Gastroesophageal sphincter (tissue), 4 donors: ENCODE measurements around the gene FLNC. TPM values are rescaled to one million over a fixed set of nuclear protein-coding genes. Genes with fewer than 3 reads are reported as not detected.

Source experiments
- ATAC-seq: fragments of 150-250 bp; one replicate; pipeline ENCODE4 v1.9.1; 2016; ENCODE audit warnings: mild to moderate bottlenecking, moderate library complexity
- H3K27ac ChIP-seq, 4 donors: fragments of 200-600 bp; sonication (generic) in 3 of 4; 1 replicate in 3 of 4; 2 replicates in 1 of 4; pipeline ENCODE4 v1.5.1; 2016 to 2019
- H3K27me3 ChIP-seq: fragments of 200-600 bp; sonication (generic); one replicate; pipeline ENCODE4 v1.5.1; 2019
- H3K36me3 ChIP-seq, 2 donors: fragments of 200-600 bp; sonication (generic); one replicate each; pipeline ENCODE4 v1.5.1; 2019; ENCODE audit warnings: control low read depth in 1 of 2
- H3K4me1 ChIP-seq, 3 donors: fragments of 200-600 bp; sonication (generic); 1 replicate in 2 of 3; 2 replicates in 1 of 3; pipeline ENCODE4 v1.5.1; 2016 to 2019; ENCODE audit warnings: control low read depth in 2 of 3
- H3K4me3 ChIP-seq, 2 donors: fragments of 200-600 bp; sonication (generic); one replicate each; pipeline ENCODE4 v1.5.1; 2019; ENCODE audit warnings: mild to moderate bottlenecking in 1 of 2, moderate library complexity in 1 of 2
- H3K9me3 ChIP-seq, 3 donors: fragments of 200-600 bp; sonication (generic); one replicate each; pipeline ENCODE4 v1.5.1; 2017 to 2019; ENCODE audit warnings: control low read depth in 2 of 3
- CTCF ChIP-seq, 4 experiments: fragments of 200-600 bp in 2 of 4; fragments of 450-650 bp in 2 of 4; sonication (generic) in 1 of 4; IDR thresholded peaks; one replicate each; pipeline ENCODE4 v1.5.1; 2017 to 2019; ENCODE audit warnings: antibody characterized with exemption in 4 of 4, mild to moderate bottlenecking in 2 of 4, moderate library complexity in 2 of 4
- EP300 ChIP-seq: sonication (generic); formaldehyde crosslinking; IDR thresholded peaks from one replicate; pipeline ENCODE4 v1.6.1; 2017; ENCODE audit warnings: antibody characterized with exemption, mild to moderate bottlenecking
- POLR2A ChIP-seq, 2 donors: fragments of 450-650 bp; IDR thresholded peaks; one replicate each; pipeline ENCODE4 v1.6.1; 2017; ENCODE audit warnings: antibody characterized with exemption in 2 of 2, mild to moderate bottlenecking in 2 of 2, moderate library complexity in 1 of 2
- POLR2AphosphoS5 ChIP-seq: sonication (generic); formaldehyde crosslinking; IDR thresholded peaks from one replicate; pipeline ENCODE4 v1.6.1; 2017; ENCODE audit warnings: antibody characterized with exemption
- WGBS, 2 donors: methylation state at CpG; one replicate each; pipeline ENCODE4 v1.1.5; 2018; ENCODE audit warnings: low coverage in 1 of 2; 5-methylcytosine and 5-hydroxymethylcytosine counted together
- total RNA-seq, 4 donors: library from RNA; depleted of rRNA; stranded (reverse); fragments of >200 nt; gene quantifications; one replicate each; pipeline ENCODE4 v1.1.0, GENCODE V29; 2016

FLNC gene
- total RNA-seq, 4 donors from 2014 or later = 308 to 1,162 (median 401) TPM

GRCh38 chr7:128840326-128841170 lies 10.3 kb downstream of the FLNC start:
- peaks cover 0 to 37% (median 13%) of the 10 kb centered on the region in 3 donors for H3K4me1 ChIP-seq

GRCh38 chr7:128841171-128841690 lies 11.0 kb downstream of the FLNC start:
- WGBS, 2 donors = 60% methylated on average over 1 of the region's 17 CpGs; no CpG with 5 or more reads in 1 of the 2 donors
- no peak for ATAC-seq
- peaks cover 0 to 100% of the 10 kb centered on the region in 2 donors for H3K36me3 ChIP-seq

More at GRCh38 chr7:128840326-128841170, 10.3 kb downstream of the FLNC start:
- WGBS, 2 donors = 59 to 81% methylated on average over 8 to 9 of the region's 23 CpGs
- Histone ChIP-seq H3K4me3 (no peak overlapping the region), H3K9me3 (no peaks in the 10 kb centered on the region), H3K36me3 (peaks cover 0 to 100% of the 10 kb centered on the region in 2 donors), H3K27me3 (no peaks in the 10 kb centered on the region), H3K27ac (peak overlapping the region in 3 of 4 donors; percentile 59 to 96 (median 94))
- no peak for ATAC-seq
- no peak for TF ChIP-seq POLR2A (IDR thresholded peaks at IDR 0.05)
- TF ChIP-seq CTCF (IDR thresholded peaks at IDR 0.05) = no peak
- no peak for TF ChIP-seq POLR2AphosphoS5
- TF ChIP-seq EP300 = no peak

GRCh38 chr7:128841921-128842673 lies 11.9 kb downstream of the FLNC start:
- ATAC-seq = no peak
- Histone ChIP-seq H3K4me1 (peaks cover 0 to 21% (median 0%) of the 10 kb centered on the region in 3 donors), H3K9me3 (no peaks in the 10 kb centered on the region), H3K27ac (peak overlapping the region in 3 of 4 donors; percentile 59 to 96 (median 94)), H3K27me3 (no peaks in the 10 kb centered on the region), H3K36me3 (peaks cover 0 to 100% of the 10 kb centered on the region in 2 donors), H3K4me3 (no peak overlapping the region)
- TF ChIP-seq POLR2A (IDR thresholded peaks at IDR 0.05) (no peak), CTCF (IDR thresholded peaks at IDR 0.05) (peak in 3 of 4 experiments; percentile 49 to 87 (median 51))
- no CpG with 5 or more reads among the region's 35 CpGs for WGBS, 2 donors

More at GRCh38 chr7:128841171-128841690, 11.0 kb downstream of the FLNC start:
- Histone ChIP-seq H3K4me3 (no peak overlapping the region), H3K4me1 (peaks cover 0 to 30% (median 6%) of the 10 kb centered on the region in 3 donors), H3K9me3 (no peaks in the 10 kb centered on the region), H3K27me3 (no peaks in the 10 kb centered on the region), H3K27ac (peak overlapping the region in 3 of 4 donors; percentile 59 to 96 (median 94))
- TF ChIP-seq CTCF (IDR thresholded peaks at IDR 0.05) = no peak
- TF ChIP-seq EP300 = no peak
- TF ChIP-seq POLR2AphosphoS5 = no peak
- TF ChIP-seq POLR2A (IDR thresholded peaks at IDR 0.05) = no peak

GRCh38 chr7:128842674-128843641 lies 12.8 kb downstream of the FLNC start:
- ATAC-seq = no peak
- H3K4me1 ChIP-seq = peaks cover 0 to 16% (median 0%) of the 10 kb centered on the region in 3 donors
- peak overlapping the region in 3 of 4 donors; percentile 59 to 96 (median 94) for H3K27ac ChIP-seq
- no peaks in the 10 kb centered on the region for H3K9me3 ChIP-seq
- peaks cover 0 to 100% of the 10 kb centered on the region in 2 donors for H3K36me3 ChIP-seq
- no peak for TF ChIP-seq EP300
- no peak for TF ChIP-seq POLR2AphosphoS5
- TF ChIP-seq CTCF (IDR thresholded peaks at IDR 0.05) = no peak
- TF ChIP-seq POLR2A (IDR thresholded peaks at IDR 0.05) = no peak
- no peak overlapping the region for H3K4me3 ChIP-seq
- WGBS, 2 donors = no CpG with 5 or more reads among the region's 38 CpGs
- no peaks in the 10 kb centered on the region for H3K27me3 ChIP-seq
